Measurements from ENCODE around the gene ZNF467.

ZNF467 gene

DNA sequence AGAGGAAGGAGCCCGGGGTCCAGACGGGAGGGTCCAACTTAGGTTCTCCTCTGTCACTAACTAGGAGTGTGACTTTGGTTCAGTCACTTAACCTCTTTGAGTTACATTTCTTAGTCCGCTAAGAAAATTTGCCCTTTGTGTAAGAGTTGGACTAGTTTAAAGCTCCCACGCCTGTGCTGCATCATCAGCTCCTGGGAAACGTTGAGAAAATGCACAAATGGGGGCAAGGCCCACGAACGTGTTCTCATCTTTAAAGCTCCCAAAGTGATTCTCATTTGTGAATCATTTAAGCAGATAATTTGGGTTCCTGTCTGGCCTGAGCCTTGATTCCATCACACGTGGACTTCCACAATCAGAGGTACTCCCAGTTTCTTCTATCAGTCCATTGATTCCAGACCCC is 6.3 kb downstream of the ZNF467 start:
- no peak for DNase-seq

DNA sequence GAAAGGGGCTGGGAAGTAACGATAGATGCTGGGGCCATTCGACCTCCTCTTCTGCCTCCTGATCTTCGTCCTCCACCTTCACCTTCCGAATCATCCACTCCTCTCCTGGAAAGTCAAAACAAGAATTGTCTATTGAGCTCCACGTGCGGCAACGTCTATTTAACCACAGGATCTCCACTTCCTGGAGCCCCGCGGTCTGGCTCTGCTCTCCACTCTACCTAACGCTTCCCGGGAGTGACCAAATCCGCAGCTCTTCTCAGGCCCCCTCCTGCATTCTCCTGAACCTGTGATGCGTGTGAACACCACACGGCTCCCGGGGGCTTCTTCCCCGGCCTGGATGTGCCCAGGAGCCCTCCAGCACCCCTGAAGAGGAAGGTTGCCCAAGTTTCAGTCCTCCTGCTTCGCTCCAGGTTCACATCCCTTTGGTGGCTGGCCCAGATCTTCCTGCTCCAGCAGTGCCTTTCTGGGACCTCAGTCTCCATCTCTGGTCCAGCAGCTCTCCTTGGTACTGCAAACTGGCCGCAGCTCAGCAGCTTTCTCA is 7.2 kb downstream of the ZNF467 start:
- DNase-seq, result no peak

DNA sequence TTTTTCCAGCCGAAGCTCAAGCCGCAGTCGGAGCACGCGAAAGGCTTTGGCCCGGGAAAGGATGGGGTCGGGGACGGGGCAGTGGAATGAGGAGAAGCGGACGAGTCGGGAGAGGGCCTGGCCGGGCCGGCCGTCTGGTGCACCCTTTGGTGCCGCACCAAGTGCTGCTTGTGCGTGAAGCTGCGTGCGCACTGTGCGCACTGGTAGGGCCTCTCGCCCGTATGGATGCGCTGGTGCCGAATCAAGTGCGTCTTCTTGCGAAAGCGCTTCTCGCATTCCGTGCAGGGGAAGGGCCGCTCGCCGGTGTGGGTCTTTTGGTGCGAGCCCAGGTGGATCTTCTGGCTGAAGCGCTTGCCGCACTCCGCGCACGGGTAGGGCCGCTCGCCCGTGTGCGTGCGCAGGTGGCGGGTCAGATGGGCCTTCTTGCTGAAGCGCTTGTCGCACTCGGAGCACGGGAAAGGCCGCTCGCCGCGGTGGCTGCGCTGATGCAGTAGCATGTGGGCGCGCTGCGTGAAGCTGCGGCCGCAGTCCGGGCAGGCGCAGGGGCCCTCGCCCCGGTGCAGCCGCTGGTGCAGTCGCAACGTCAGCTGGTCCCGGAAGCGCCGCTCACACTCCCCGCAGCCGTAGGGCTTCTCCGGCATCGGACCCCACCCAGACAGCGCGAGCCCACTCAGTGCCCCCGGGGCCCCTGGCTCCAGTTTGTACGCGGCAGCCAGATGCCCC is 7.8 kb downstream of the ZNF467 start:
- no peak for DNase-seq

DNA sequence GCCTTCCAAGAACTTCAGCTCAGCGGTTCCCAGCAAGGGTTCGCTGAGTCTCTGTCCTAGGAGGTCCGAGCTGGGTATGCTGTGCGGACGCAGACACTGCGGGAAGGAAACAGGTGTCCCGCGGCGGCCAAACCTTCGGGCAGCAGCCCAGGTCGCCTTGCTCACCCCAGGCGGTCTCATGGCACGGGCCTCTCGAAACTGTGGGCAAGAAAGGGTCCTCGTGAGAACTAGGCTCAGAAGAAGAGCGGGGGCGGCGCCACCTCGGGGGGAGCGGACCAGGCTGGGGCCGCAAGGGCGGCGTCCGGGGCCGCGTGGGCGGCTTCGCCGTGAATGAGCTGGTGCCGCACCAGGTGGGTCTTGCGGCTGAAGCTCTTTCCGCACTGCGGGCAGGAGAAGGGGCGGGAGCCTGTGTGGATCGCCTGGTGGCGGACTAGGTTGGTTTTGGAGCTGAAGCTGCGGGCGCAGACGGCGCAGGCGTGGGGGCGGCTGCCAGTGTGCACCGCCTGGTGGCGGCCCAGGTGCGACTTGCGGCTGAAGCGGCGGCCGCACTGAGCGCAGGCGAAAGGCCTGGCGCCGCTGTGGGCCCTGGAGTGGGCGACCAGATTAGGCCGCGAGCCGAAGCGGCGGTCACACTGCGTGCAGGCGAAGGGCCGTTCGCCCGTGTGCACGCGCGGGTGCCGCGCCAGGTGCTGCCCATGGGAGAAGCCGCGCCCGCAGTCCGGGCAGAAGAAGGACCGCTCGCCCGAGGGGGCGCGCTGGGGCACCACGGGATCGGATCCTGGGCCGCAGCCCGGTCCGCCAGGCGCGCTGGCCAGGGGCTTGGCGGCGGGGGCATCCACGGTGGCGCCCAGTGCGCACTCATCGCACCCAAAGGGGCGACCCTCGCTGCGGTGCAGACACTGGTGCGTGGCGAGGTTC is 8.6 kb downstream of the ZNF467 start:
- DNase-seq, result no peak

DNA sequence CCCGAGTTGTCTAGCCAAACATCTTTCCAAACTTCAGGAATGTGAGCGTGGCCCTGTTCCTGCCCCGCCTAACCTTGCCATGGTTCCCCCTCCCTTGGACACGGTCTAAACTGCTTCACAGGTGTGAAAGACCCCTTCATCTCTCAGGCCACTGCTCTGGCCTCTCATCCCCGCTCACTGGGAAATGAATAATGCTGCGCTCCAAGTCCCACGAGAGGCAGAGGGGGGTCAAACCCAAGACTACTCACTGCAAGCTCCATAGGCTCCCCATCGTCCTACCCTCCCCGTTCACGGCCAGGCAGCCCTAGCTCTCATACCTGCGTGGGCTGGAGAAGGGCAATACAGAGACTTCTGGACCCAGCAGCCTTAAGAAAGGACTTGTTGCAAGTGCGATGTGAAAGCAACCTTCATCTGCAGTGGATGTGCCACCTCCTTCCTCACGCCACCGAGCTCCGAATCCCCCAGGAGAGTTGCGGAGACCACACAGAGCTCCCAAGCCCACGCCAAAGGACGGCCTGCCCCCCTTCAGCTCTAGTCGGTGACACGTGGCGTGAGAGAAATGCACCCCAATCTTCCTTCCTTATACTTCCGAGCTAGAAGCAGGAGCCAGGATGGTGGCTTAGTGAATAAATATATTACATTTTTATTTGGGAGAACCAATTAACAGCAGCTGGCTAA is 9.7 kb downstream of the ZNF467 start:
- no peak for DNase-seq

DNA sequence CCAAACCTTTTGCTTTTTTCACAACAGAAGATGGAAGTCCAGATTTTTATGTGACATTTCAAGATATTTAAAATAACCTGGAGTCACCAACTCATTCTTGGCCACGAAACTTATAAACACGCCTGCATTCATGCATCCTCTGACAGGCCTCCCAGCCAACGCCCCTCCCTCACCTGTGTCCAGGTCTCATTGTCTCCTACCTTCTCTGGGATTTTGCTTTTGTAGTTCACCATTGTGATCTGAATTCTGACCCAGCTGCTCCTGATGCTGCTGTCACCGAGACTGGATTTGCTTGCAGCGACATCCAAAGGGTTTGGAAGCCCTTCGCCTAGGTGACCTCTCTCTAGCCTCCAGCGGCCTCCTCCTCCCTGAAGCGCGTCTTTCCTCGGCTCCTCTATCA is 10.8 kb downstream of the ZNF467 start:
- DNase-seq, result no peak

DNA sequence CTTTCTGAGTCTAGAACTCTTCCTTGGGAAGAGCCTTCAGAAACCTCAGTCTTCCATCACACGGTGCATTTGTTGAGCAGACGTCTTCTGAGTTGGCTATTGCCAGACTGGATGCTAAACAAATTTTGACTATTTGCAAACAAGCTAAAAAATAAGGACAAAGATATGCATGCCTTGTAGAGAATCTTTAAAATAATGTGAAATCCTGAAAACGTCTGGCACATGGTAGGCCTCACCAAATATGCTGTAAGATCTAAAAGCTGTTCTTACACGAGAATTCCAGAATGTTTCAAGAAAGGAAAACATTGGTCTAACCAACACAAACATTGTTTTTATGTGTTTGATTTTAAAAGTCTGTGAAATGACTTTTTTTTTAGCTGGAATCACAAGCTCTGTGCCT is 11.3 kb downstream of the ZNF467 start:
- no peak for DNase-seq

DNA sequence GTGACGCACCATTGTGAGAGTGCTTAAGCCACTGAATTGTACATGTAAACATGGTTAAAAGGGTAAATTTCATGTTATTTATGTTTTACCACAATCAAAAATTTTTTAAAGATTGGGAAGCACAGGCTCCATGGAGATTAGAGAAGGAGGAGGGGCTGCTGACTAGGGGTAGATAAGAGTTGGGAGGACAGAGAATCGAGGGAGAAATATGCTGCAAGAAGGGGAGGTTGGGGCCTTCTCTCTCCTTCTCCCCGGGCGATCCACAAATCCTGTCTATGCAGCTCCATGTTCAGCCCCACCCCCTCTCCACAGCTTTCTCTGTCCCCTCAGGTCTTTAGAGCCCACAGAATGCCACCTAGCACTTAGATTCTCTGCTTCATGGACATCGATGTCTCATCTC is 12.1 kb downstream of the ZNF467 start:
- DNase-seq, result no peak

DNA sequence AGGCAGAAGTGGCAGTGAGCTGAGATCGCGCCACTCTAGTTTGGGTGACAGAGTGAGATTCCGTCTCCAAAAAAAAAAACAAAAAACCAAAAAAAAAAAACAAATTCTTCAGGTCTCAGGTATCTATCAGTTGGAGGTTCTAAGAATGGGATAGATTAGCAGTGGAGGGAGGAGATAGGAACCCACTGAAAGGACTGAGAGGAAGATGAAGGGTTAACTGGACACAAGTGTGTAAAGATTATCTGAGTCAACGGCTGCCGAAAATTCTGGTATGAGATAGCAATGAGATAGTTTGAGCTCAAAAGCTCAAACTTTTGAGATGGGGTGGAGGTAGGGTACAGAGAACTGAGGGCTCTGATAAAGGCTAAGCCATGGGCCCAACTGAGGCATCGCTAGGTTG is 12.8 kb downstream of the ZNF467 start:
- DNase-seq, result no peak

DNA sequence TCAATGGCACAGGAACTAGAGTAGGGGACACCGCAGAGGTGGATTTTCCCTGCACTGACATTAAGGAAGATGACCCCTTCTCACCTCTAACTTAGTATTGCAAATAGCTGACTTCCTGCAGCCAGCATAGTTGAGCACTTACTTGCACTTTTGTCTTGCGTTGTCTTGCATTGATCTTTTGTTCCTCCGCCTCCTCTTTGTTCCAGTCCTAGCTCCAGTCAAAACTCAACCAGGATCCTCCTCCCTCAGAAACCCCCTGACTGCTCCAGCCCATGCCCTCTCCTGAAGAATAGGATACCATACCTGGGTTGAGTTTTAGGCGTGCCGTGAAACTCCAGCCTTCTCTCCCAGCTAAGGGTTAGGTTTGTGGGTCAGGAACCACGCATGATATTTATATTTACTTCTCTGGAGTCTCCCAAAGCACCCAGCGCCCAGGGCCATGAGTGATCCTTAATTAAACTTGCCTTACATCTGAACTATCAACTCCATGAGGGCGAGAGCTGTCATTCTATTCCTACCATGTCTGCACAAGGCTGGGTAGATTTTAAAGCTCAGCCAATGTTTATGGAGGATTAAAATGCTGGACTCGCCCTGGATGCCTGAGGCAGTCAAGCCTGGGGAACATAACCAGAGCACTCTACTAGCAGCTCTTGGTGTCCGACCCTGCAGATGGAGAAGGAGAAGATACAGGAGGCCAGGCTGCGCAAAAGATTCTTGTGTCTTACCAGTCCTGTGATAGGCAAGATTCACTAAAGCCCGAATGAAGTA is 14.1 kb downstream of the ZNF467 start:
- no peak for DNase-seq

DNA sequence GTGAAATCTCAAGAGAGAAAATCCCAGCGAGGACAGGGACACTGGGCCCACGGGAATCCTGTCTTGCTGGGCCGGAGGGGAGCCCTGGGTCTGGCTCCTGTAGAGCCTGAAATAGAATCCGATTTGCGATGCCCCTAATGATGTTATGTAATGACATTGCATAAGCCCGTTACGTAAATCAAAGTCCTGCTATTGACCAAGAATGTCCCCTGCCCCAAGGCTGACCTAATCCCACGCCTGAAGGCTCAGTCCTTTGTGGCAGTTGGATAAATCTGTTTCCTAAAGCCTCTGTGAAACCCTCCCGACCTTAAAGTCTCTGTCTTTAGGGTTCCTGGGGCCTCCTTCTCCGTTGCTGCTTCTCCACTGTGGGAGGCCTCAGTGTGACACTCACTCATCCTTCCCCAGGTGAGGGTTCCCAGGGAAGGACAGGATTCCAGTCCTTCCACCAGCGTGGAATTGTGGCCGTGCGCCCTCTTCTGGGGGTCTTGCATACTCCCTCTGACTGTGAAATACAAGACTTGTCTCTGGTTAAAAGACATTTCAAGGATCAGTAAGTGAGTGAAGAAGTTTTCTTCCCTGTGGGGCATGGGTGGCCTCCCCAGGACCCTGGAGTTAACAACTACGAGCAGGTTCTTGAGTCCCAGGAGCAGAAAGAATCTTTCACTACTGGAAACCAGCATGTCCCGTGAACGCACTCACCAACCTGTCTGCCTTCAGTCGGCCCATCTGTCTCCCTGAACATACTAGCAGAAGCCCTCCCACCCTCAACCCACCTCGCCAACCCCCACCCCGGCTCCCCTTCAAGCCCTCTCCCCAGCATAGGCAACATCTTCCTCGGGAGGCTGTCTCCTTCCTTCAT is 19.8 kb downstream of the ZNF467 start:
- no peak for DNase-seq

DNA sequence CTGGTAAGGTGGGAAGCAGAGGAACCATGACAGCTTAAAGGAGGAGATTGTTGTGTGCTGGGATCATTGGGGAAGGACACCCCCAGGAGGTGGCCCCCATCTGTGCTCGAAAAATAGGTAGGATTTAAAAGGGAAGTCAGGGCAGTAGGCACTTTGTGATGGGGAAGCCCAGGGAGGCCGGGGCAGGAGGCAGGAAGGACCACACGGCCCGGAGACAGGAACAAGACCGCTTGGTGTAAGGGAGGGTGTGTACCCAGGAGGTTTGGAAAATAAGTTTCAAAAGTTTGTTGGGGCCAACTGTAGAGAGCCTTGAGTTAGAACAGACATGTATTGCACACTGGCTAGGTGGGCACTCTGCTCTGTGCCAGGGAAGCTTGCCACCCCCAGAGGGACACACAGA is 20.7 kb downstream of the ZNF467 start:
- no peak for DNase-seq

DNA sequence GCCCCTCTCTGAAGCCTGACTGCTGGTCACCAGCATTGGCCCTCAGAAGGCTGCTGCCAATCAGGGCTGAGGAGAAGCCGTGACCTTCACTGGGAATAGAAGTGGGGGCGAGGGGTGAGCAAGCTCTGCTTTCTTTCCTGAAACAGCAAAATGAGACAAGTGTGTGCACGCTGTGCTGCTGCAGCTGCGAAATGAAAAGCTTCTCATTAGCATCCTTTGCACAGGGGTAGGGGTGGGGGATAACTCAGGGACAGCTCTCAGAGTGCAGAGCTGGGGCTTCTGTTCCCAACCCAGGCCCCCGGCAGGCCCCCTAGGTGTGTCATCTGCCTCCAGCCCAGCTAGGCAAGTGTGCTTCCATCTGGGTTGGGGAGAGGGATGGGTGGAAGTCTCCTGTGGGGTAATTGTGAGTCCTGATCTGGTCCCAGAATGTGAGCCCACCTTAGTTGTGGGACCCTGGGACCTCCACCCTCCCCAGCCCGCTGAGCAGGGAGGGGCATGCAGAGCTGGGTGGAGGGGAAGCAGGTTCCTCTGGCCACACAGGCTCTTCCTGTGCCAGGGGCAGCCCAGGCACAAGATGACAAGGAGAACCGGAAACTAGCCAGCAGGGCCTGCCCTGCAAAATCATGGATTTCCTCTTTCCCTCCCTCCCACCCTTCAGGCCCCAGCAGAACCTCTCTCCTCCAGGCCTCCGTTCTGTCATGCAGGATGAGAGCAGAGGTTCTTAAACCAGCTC is 22.2 kb downstream of the ZNF467 start:
- no peak for DNase-seq

DNA sequence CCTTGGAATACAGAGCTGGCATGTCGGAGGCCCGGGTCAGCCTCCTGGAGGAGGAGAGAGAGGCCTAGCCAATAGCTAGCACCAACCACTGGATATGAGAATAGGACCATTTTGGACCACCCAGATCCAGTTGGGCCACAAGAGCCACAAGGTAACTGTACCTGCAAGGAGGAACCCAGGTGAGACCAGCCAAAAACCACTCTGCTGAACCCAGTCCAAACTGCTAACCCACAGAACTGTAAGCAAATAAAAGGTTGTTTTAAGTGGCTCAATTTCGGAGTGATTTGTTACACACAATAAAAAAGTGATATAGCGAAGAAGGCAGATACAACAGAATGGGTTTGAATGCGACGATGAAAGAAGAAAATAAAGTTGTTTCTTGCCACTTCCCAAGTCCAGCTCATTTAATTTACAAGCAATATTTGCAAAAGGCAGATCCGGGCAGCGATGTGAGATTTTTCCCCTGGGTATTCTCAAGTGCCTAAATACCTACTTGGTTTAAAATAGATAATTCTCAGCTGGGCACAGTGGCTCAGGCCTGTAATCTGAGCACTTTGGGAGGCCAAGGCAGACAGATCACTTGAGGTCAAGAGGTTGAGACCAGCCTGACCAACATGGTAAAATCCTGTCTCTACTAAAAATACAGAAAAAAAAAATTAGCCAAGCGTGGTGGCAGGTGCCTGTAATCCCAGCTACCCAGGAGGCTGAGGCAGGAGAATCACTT is 23.1 kb downstream of the ZNF467 start:
- DNase-seq, result peak; percentile 13

DNA sequence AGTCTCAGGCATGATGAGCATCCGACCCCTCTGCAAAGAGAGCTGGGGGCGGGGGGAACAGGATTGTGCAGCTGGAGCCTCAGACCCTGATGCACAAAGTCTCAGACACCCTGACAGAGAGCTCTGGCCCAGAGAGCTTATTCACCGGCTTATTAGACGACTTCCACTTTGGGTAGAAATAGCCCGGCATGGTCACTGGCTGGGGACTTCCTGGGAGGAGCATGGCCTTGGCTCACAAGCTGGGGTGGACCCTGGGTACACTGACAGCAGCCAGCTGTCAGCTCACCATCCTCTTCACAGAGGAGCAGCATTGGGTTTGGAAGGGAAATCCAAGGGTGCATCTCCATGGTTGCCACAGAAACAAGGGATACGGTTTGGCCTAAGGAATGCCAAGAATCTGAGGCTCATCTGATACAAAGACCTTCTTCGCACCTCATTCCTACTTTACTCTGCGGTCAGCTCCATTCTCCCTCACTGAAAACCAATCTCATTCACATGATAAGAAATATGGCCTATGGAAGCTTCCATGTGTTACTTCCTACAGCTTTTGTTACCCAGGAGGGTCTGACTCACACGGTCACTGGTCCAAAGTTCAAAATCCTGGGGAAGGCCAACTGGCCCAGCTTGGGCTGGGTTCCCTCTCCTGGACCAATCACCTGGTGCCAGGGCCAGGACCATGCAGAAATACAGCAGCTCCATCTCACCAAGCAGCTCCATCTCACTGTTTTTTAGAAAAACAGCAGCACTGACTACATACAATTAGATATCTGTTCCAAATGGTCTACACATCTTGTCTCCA is 25.1 kb downstream of the ZNF467 start:
- no peak for DNase-seq

DNA sequence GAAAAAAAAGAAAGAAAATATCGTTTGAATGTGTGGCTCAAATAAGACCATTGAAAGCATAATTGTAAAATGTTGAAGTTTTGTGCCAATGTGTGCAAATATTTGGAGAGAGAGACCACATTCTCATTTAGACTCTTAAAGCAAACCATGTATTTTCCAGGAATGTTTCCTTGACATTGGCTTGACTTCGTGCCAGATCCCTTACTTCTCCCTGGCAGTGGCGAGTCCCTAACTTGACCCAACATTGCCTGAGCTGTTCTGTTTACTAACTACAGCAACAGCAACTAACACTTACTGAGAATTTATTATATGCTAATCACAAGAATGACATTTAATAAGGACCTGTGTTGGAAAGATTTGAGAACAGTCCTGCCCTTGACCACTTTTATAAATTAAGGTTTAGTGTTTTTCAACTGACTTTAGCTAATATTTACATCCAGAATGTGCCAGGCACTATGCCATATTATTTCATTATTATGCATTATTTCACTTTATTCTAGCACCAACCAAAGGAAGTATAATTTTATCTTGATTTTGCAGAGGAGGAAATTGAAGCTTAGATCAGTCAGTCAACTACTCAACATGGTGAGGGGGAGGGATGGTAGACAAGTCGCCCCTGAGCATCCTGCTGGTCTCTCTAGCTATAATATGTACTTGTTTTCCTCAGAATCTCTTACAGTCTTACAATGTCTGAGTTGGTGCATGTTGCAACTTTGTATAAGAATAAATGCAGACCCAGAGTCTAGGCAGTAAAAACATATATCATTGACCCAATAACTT is 29.7 kb downstream of the ZNF467 start:
- no peak for DNase-seq

DNA sequence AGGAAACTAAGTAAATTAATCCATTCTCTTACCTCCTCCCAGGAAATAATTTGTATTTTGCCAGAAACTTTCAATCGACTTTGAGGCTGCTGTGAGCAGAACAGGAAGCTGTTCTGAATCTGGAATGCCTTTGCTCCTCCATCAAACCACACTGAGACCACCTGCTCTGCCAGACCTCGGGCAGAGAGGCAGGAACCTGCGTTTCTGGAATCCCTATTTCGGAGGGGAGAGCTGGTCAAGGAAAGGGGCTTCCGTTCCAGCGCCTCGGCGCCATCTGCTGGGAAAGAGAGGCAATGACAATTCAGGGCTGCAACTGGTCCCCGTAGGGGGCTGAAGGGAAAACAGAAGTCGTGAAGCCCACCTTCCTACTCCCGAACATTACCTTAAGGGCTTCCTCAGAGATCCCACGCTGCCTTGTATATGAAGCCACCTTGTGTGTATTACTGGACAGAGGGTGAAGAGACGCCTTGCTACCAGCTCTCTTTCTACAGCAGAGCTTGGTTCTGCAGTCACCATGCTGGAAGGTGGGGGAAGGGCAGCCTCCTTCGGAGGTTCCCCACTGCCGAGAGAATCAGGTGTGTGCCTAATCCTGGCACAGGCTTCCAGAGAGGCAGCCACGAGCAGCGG is 31.2 kb downstream of the ZNF467 start:
- DNase-seq, result peak; percentile 49

DNA sequence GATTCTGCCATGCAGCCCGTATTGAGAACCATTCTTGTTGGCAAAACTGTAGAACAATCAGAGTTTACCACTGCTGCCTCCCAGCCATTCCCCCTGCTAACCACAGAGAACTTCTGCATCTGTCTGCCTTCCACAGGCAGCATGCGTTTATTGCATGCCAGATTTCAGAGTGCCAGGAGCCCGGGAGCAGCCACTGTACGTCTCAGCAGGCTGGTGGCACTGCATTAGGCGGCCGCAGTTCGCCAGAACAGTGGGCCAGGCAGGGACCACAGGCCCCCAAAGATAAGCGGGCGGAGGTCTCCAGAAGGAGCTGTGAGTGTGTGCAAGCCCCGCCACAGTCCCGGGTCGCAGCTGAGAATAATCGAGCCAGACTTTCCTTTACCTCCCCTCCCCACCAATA is 31.8 kb downstream of the ZNF467 start:
- peak; percentile 15 for DNase-seq

All from DMS79 treated with DMSO at 0.1 percent for 48 hours (cell line).